H1 (cell line): ENCODE measurements around the gene CD52. TPM values are rescaled to one million over a fixed set of nuclear protein-coding genes. Genes with fewer than 3 reads are reported as not detected.
"Not testable (repeated sequence)": the region's sequence is repeated elsewhere in the genome, so short reads cannot be mapped to it uniquely, and the experiment has no call there.

Experiments
- CTCF ChIA-PET: fragments of 300-600 bp; sonication (Branson Sonifier 250); formaldehyde crosslinking; loops from one replicate; lab custom pipeline; 2021; ENCODE audit not compliant: partially characterized antibody; lab: Charles Lee
- POLR2A ChIA-PET: fragments of 300-600 bp; sonication (Branson Sonifier 250); formaldehyde crosslinking; loops from one replicate; lab custom pipeline; 2021; ENCODE audit warnings: inconsistent platforms; ENCODE audit not compliant: partially characterized antibody; lab: Charles Lee
- DNase-seq, 2 experiments: peaks; one replicate each; pipeline versions ENCODE4 v3.0.0 to v3.0.0-alpha.2; 2010 to 2022; ENCODE audit warnings: low spot score in 2 of 2, low read depth in 1 of 2, mixed read lengths in 1 of 2
- FAIRE-seq: peaks from 2 replicates; lab custom pipeline; 2011; peaks lifted over from hg19 to GRCh38; lab: Jason Lieb, UNC
- H2AFZ ChIP-seq: 2 replicates; pipeline ENCODE4 v1.8.1; 2012; ENCODE audit warnings: low read length, inconsistent platforms
- H2AK5ac ChIP-seq: 2 replicates; pipeline ENCODE4 v1.6.1; 2013; ENCODE audit warnings: low read depth, low read length
- H2BK120ac ChIP-seq: replicated peaks from 2 replicates; pipeline ENCODE3; 2013; ENCODE audit warnings: low read depth, low read length, inconsistent platforms
- H2BK12ac ChIP-seq: 2 replicates; pipeline ENCODE4 v1.6.1; 2013; ENCODE audit warnings: low read depth, low read length
- H2BK15ac ChIP-seq: 2 replicates; pipeline ENCODE4 v1.6.1; 2013; ENCODE audit warnings: low read length
- H2BK20ac ChIP-seq: 2 replicates; pipeline ENCODE4 v1.6.1; 2013; ENCODE audit warnings: low read length
- H2BK5ac ChIP-seq: 2 replicates; pipeline ENCODE4 v1.6.1; 2013; ENCODE audit warnings: low read depth, low read length
- H3K14ac ChIP-seq: 2 replicates; pipeline ENCODE4 v1.6.1; 2013; ENCODE audit warnings: inconsistent platforms; ENCODE audit not compliant: insufficient read length
- H3K18ac ChIP-seq: 2 replicates; pipeline ENCODE4 v1.6.1; 2013; ENCODE audit warnings: low read length; ENCODE audit errors: extremely low read depth
- H3K23ac ChIP-seq: 2 replicates; pipeline ENCODE4 v1.6.1; 2013; ENCODE audit warnings: inconsistent platforms; ENCODE audit not compliant: insufficient read length
- H3K23me2 ChIP-seq: 2 replicates; pipeline ENCODE4 v1.6.1; 2013; ENCODE audit warnings: low read depth, low read length
- H3K27ac ChIP-seq: 2 replicates; pipeline ENCODE4 v1.6.1; 2011; ENCODE audit warnings: low read depth, low read length, inconsistent platforms
- H3K27me3 ChIP-seq, 4 experiments: replicated peaks in 1 of 4; 1 replicate in 1 of 4; 2 replicates in 3 of 4; pipeline versions ENCODE4 v1.6.1 to v1.8.1; 2011 to 2013; ENCODE audit warnings: low read length in 3 of 4, mild to moderate bottlenecking in 3 of 4, inconsistent platforms in 2 of 4, mixed read lengths in 2 of 4, moderate library complexity in 1 of 4; ENCODE audit not compliant: control insufficient read depth in 3 of 4, insufficient read depth in 3 of 4; ENCODE audit errors: extremely low read depth in 1 of 4
- H3K36me3 ChIP-seq, 4 experiments: 2 replicates each; pipeline versions ENCODE4 v1.6.1 to v1.8.1; 2011 to 2013; ENCODE audit warnings: mild to moderate bottlenecking in 4 of 4, low read length in 3 of 4, moderate library complexity in 2 of 4, control low read depth in 1 of 4, inconsistent platforms in 1 of 4; ENCODE audit not compliant: insufficient read depth in 4 of 4, control insufficient read depth in 2 of 4
- H3K4ac ChIP-seq: replicated peaks from 2 replicates; pipeline ENCODE3; 2013; ENCODE audit warnings: low read length, low read depth, mixed read lengths, inconsistent platforms; ENCODE audit not compliant: insufficient read length
- H3K4me1 ChIP-seq, 4 experiments: replicated peaks in 1 of 4; 1 replicate in 1 of 4; 2 replicates in 3 of 4; pipeline versions ENCODE4 v1.6.1 to v1.8.1; 2011 to 2013; ENCODE audit warnings: low read length in 3 of 4, inconsistent platforms in 2 of 4, mixed read lengths in 1 of 4; ENCODE audit not compliant: insufficient read depth in 4 of 4, control insufficient read depth in 3 of 4
- H3K4me2 ChIP-seq, 2 experiments: 2 replicates each; pipeline versions ENCODE4 v1.6.1 to v1.8.1; 2011 to 2013; ENCODE audit warnings: low read depth in 2 of 2, low read length in 2 of 2, control low read depth in 1 of 2, inconsistent platforms in 1 of 2, mild to moderate bottlenecking in 1 of 2; ENCODE audit not compliant: insufficient read depth in 1 of 2
- H3K4me3 ChIP-seq, 4 experiments: fragments of 200-600, 300-600 bp in 1 of 4; sonication (generic), shearing (Covaris generic), sonication (Bioruptor Twin) in 1 of 4; 2 replicates each; pipeline versions ENCODE4 v1.5.1 to v1.8.1; 2011 to 2016; ENCODE audit warnings: low read length in 4 of 4, low read depth in 3 of 4, control low read depth in 2 of 4, inconsistent platforms in 2 of 4, mild to moderate bottlenecking in 2 of 4, mixed read lengths in 1 of 4, moderate library complexity in 1 of 4; ENCODE audit not compliant: insufficient read depth in 2 of 4; ENCODE audit errors: extremely low read depth in 1 of 4
- H3K56ac ChIP-seq: replicated peaks from 2 replicates; pipeline ENCODE3; 2013; ENCODE audit warnings: low read depth, mild to moderate bottlenecking, mixed read lengths, low read length, inconsistent platforms; ENCODE audit not compliant: insufficient read length
- H3K79me1 ChIP-seq: 2 replicates; pipeline ENCODE4 v1.6.1; 2013; ENCODE audit warnings: low read depth, low read length, control low read depth
- H3K79me2 ChIP-seq, 2 experiments: 2 replicates each; pipeline versions ENCODE4 v1.6.1 to v1.8.1; 2012 to 2013; ENCODE audit warnings: low read length in 2 of 2, mild to moderate bottlenecking in 2 of 2, inconsistent platforms in 1 of 2; ENCODE audit not compliant: insufficient read depth in 2 of 2, control insufficient read depth in 1 of 2
- H3K9ac ChIP-seq, 4 experiments: replicated peaks in 1 of 4; 1 replicate in 1 of 4; 2 replicates in 3 of 4; pipeline versions ENCODE4 v1.6.1 to v1.8.1; 2011 to 2013; ENCODE audit warnings: low read depth in 3 of 4, low read length in 3 of 4, control low read depth in 2 of 4, mild to moderate bottlenecking in 2 of 4, moderate library complexity in 2 of 4, inconsistent platforms in 1 of 4; ENCODE audit errors: extremely low read depth in 1 of 4
- H3K9me3 ChIP-seq, 2 experiments: 2 replicates each; pipeline versions ENCODE4 v1.6.1 to v1.8.1; 2012 to 2013; ENCODE audit warnings: mild to moderate bottlenecking in 2 of 2, moderate library complexity in 2 of 2, control low read depth in 1 of 2, inconsistent platforms in 1 of 2, low read depth in 1 of 2, low read length in 1 of 2, mixed read lengths in 1 of 2; ENCODE audit not compliant: insufficient read depth in 2 of 2
- H4K20me1 ChIP-seq, 2 experiments: replicated peaks in 1 of 2; 2 replicates each; pipeline versions ENCODE3 to v1.8.1; 2011 to 2013; ENCODE audit warnings: inconsistent platforms in 2 of 2, low read length in 2 of 2, mild to moderate bottlenecking in 1 of 2; ENCODE audit not compliant: insufficient read depth in 2 of 2, control insufficient read depth in 1 of 2
- H4K5ac ChIP-seq: 2 replicates; pipeline ENCODE4 v1.6.1; 2013; ENCODE audit warnings: low read length, low read depth, mixed read lengths, inconsistent platforms; ENCODE audit not compliant: insufficient read length
- H4K8ac ChIP-seq: 2 replicates; pipeline ENCODE4 v1.8.0; 2013; ENCODE audit warnings: mild to moderate bottlenecking, moderate library complexity, low read length, inconsistent platforms; ENCODE audit not compliant: insufficient read depth; ENCODE audit errors: extremely low read depth
- H4K91ac ChIP-seq: replicated peaks from 2 replicates; pipeline ENCODE3; 2013; ENCODE audit warnings: low read length, mixed read lengths, inconsistent platforms; ENCODE audit not compliant: insufficient read length
- WGBS, 2 experiments: shearing (Covaris generic) in 1 of 2; methylation state at CpG; one replicate each; pipeline versions ENCODE4 v1.1.6 to v1.1.7; 2013 to 2015; ENCODE audit warnings: low lambda C conversion rate in 2 of 2, mixed read lengths in 2 of 2, inconsistent platforms in 1 of 2, low coverage in 1 of 2, missing lambda C conversion rate in 1 of 2; ENCODE audit not compliant: insufficient replicate concordance in 2 of 2, insufficient coverage in 1 of 2, insufficient read length in 1 of 2; ENCODE audit errors: extremely low coverage in 1 of 2, missing lambda C conversion rate in 1 of 2; 5-methylcytosine and 5-hydroxymethylcytosine counted together
- polyA plus RNA-seq, 7 experiments: library from polyadenylated mRNA; depleted of rRNA in 3 of 7; stranded (reverse) in 5 of 7; unstranded in 2 of 7; fragments of >200 nt in 5 of 7; fragments of 200-250 nt in 2 of 7; gene quantifications; 1 replicate in 5 of 7; 2 replicates in 1 of 7; 4 replicates in 1 of 7; pipeline versions ENCODE4 v1.2.1 to v1.2.3, GENCODE V29; 2011 to 2013; ENCODE audit warnings: missing spikeins in 2 of 7, mixed read lengths in 2 of 7
- total RNA-seq: library from RNA; stranded (reverse); fragmentation: NEBNext Ultra II Directional; extraction: Animal tissue kit (Norgen Biotek cat#: 25700); gene quantifications from 2 replicates; pipeline ENCODE4 v1.2.1, GENCODE V29; 2021

The CD52 gene
- total and polyA plus RNA-seq, 2 of the 8 experiments (the other 6 are each of a cell fraction or from before 2014, with no cell fraction given), result 2.4 to 3.1 TPM

DNA sequence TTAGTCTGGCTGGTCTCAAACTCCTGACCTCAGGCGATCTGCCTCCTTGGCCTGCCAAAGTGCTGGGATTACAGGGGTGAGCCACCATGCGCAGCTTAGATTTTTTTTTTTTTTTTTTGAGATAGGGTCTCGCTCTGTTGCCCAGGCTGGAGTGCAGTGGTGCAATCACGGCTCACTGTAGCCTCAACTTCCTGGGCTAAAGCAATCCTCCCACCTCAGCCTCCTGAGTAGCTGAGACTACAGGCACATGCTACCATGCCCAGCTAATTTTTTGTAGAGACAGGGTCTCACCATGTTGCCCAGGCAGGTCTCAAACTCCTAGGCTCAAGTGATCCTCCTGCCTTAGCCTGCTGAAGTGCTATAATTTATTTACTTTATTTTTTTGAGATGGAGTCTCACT is 11.6 kb downstream of the CD52 start:
- CTCF ChIA-PET, result interaction anchor here (0.7 to 57.0 kb wide), 7 partner anchors 7 to 138 kb away, joined by 3 to 1530 read pairs (median 10); partner anchors contain the start of genes CD52, SH3BGRL3 and UBXN11

More for the DNA sequence above, 11.6 kb downstream of the CD52 start:
- H4K20me1 ChIP-seq, H3K79me1 ChIP-seq, FAIRE-seq, H3K79me2 ChIP-seq, H3K27ac ChIP-seq, H3K56ac ChIP-seq, H2BK12ac ChIP-seq, DNase-seq, H3K23ac ChIP-seq, H2BK5ac ChIP-seq, H3K4me3 ChIP-seq, H3K9me3 ChIP-seq, H3K27me3 ChIP-seq, H2AFZ ChIP-seq, H2BK20ac ChIP-seq, H2BK120ac ChIP-seq, H3K4ac ChIP-seq, H3K4me2 ChIP-seq, H3K9ac ChIP-seq, H3K14ac ChIP-seq, H3K4me1 ChIP-seq, H3K23me2 ChIP-seq, H2AK5ac ChIP-seq, H4K5ac ChIP-seq, H4K91ac ChIP-seq, H3K18ac ChIP-seq, H4K8ac ChIP-seq, H2BK15ac ChIP-seq: not testable (repeated sequence)
- WGBS, 2 experiments, result 96% methylated on average over 3 of the region's 4 CpGs; no CpG with 5 or more reads in 1 of the 2 experiments
- POLR2A ChIA-PET, result interaction anchor here (0.6 to 1.7 kb wide), 6 partner anchors 8 to 188 kb away, joined by 3 to 5 read pairs (median 3); no protein-coding TSS in a partner anchor
- peaks cover 5 to 19% (median 16%) of the 10 kb centered on the region in 4 experiments; a peak in 6 of 8 replicates for H3K36me3 ChIP-seq
